Neural cell (in vitro differentiated cells): ENCODE measurements around the gene MSLN. TPM values are rescaled to one million over a fixed set of nuclear protein-coding genes. Genes with fewer than 3 reads are reported as not detected.

Experiments
- polyA plus RNA-seq: library from polyadenylated mRNA; depleted of rRNA; stranded (reverse); fragments of >200 nt; gene quantifications from 2 replicates; pipeline ENCODE4 v1.2.3, GENCODE V29; 2014
- small RNA-seq, 3 experiments: library from RNA; depleted of rRNA; stranded (forward); fragments of <200 nt; gene quantifications; one replicate each; pipeline ENCODE3, GENCODE V24; 2012

MSLN gene
- polyA plus RNA-seq, 1 donor from 2014 or later, result 0.63 TPM

Small RNAs within 50 kb of the gene (small RNA-seq; reads per million reads assigned to genes)
- 0 reads per million in 3 experiments for gene MIR662

Other genes starting within 250 kb of the MSLN start
- gene CAPN15, start 233.0 kb upstream of the MSLN start, polyA plus RNA-seq, result 11.5 and 15.6 TPM in 2 replicates
- not detected in 2 replicates for gene PRR35, start 200.3 kb upstream of the MSLN start, polyA plus RNA-seq
- not detected in 2 replicates for gene NHLRC4, start 193.7 kb upstream of the MSLN start, polyA plus RNA-seq
- 69.2 and 78.8 TPM in 2 replicates for gene PIGQ, start 190.8 kb upstream of the MSLN start, polyA plus RNA-seq
- 40.7 and 44.5 TPM in 2 replicates for gene RAB40C, start 170.7 kb upstream of the MSLN start, polyA plus RNA-seq
- gene WFIKKN1, start 129.7 kb upstream of the MSLN start, polyA plus RNA-seq, result 0.43 and 1.1 TPM in 2 replicates
- 127 and 128 TPM in 2 replicates for gene METTL26, start 124.4 kb upstream of the MSLN start, polyA plus RNA-seq
- 29.1 and 54.1 TPM in 2 replicates for gene MCRIP2, start 118.9 kb upstream of the MSLN start, polyA plus RNA-seq
- gene WDR90, start 111.4 kb upstream of the MSLN start, polyA plus RNA-seq, result 30.0 and 32.1 TPM in 2 replicates
- 132 and 192 TPM in 2 replicates for gene RHOT2, start 92.6 kb upstream of the MSLN start, polyA plus RNA-seq
- 7.2 and 10.8 TPM in 2 replicates for gene RHBDL1, start 85.1 kb upstream of the MSLN start, polyA plus RNA-seq
- gene STUB1, start 80.3 kb upstream of the MSLN start, polyA plus RNA-seq, result 120 and 151 TPM in 2 replicates
- gene JMJD8, start 76.4 kb upstream of the MSLN start, polyA plus RNA-seq, result 44.7 and 51.6 TPM in 2 replicates
- gene WDR24, start 70.3 kb upstream of the MSLN start, polyA plus RNA-seq, result 23.0 and 28.8 TPM in 2 replicates
- 3.4 and 6.1 TPM in 2 replicates for gene FBXL16, start 54.9 kb upstream of the MSLN start, polyA plus RNA-seq
- 37.6 and 56.1 TPM in 2 replicates for gene METRN, start 45.6 kb upstream of the MSLN start, polyA plus RNA-seq
- 73.4 and 98.7 TPM in 2 replicates for gene ANTKMT, start 39.6 kb upstream of the MSLN start, polyA plus RNA-seq
- 8.8 and 10.7 TPM in 2 replicates for gene CCDC78, start 34.3 kb upstream of the MSLN start, polyA plus RNA-seq
- gene HAGHL, start 33.6 kb upstream of the MSLN start, polyA plus RNA-seq, result 28.3 and 37.6 TPM in 2 replicates
- gene CIAO3, start 19.7 kb upstream of the MSLN start, polyA plus RNA-seq, result 57.8 and 62.4 TPM in 2 replicates
- 42.4 and 44.8 TPM in 2 replicates for gene RPUSD1, start 27.6 kb downstream of the MSLN start, polyA plus RNA-seq
- gene CHTF18, start 27.9 kb downstream of the MSLN start, polyA plus RNA-seq, result 25.7 and 31.2 TPM in 2 replicates
- not detected in 2 replicates for gene GNG13, start 40.0 kb downstream of the MSLN start, polyA plus RNA-seq
- 9.2 and 16.2 TPM in 2 replicates for gene LMF1, start 210.2 kb downstream of the MSLN start, polyA plus RNA-seq
- 3.9 and 4.6 TPM in 2 replicates for gene SOX8, start 221.0 kb downstream of the MSLN start, polyA plus RNA-seq